Smooth muscle cell (in vitro differentiated cells): ENCODE results near the gene C14orf132. TPM values are rescaled to one million over a fixed set of nuclear protein-coding genes. Genes with fewer than 3 reads are reported as not detected.
"Not testable (repeated sequence)": the region's sequence is repeated elsewhere in the genome, so short reads cannot be mapped to it uniquely, and the experiment has no call there.

ENCODE experiments used
- DNase-seq: peaks from one replicate; lab custom pipeline; 2025; ENCODE audit not compliant: unreplicated experiment; lab: John Stamatoyannopoulos, UW
- H2AFZ ChIP-seq: fragments of 200-600 bp; sonication (generic); 2 replicates; pipeline ENCODE4 v1.6.0; 2016; ENCODE audit warnings: antibody characterized with exemption, low read depth, mild to moderate bottlenecking
- H3F3A ChIP-seq: fragments of 200-600 bp; sonication (generic); 2 replicates; pipeline ENCODE4 v1.6.0; 2017; ENCODE audit warnings: antibody characterized with exemption, low read depth
- H3K27ac ChIP-seq: fragments of 200-600 bp; sonication (generic); 2 replicates; pipeline ENCODE4 v1.5.1; 2016; ENCODE audit warnings: low read depth, mild to moderate bottlenecking
- H3K27me3 ChIP-seq: fragments of 200-600 bp; sonication (generic); 2 replicates; pipeline ENCODE4 v1.6.1; 2016; ENCODE audit warnings: low read depth, mild to moderate bottlenecking
- H3K36me3 ChIP-seq: fragments of 200-600 bp; sonication (generic); 2 replicates; pipeline ENCODE4 v1.5.1; 2016; ENCODE audit warnings: low read depth
- H3K4me1 ChIP-seq: fragments of 200-600 bp; sonication (generic); 2 replicates; pipeline ENCODE4 v1.5.1; 2016; ENCODE audit warnings: low read depth
- H3K4me2 ChIP-seq: fragments of 200-600 bp; sonication (generic); 2 replicates; pipeline ENCODE4 v1.6.0; 2016; ENCODE audit warnings: mild to moderate bottlenecking
- H3K4me3 ChIP-seq: fragments of 200-600 bp; sonication (generic); 2 replicates; pipeline ENCODE4 v1.5.1; 2016; ENCODE audit warnings: mild to moderate bottlenecking
- H3K79me2 ChIP-seq: fragments of 200-600 bp; sonication (generic); 2 replicates; pipeline ENCODE4 v1.6.0; 2016; ENCODE audit warnings: low read depth, mild to moderate bottlenecking
- H3K9ac ChIP-seq: fragments of 200-600 bp; sonication (generic); 2 replicates; pipeline ENCODE4 v1.6.0; 2016; ENCODE audit warnings: low read depth
- H3K9me3 ChIP-seq: fragments of 200-600 bp; sonication (generic); replicated peaks from 2 replicates; pipeline ENCODE4 v1.5.1; 2016; ENCODE audit warnings: low read depth
- H4K20me1 ChIP-seq: fragments of 200-600 bp; sonication (generic); 2 replicates; pipeline ENCODE4 v1.6.0; 2016; ENCODE audit warnings: low read depth
- WGBS: methylation state at CpG from one replicate; pipeline ENCODE4 v1.1.7; 2016; ENCODE audit warnings: low lambda C conversion rate; 5-methylcytosine and 5-hydroxymethylcytosine counted together
- polyA plus RNA-seq: library from polyadenylated mRNA; unstranded; fragments of >200 nt; fragmentation: Nextera tagmentation; extraction: Ambion mirVana; gene quantifications from 2 replicates; pipeline ENCODE4 v1.2.1, GENCODE V29; 2016
- total RNA-seq: library from RNA; depleted of rRNA; stranded (reverse); fragments of >200 nt; gene quantifications from 2 replicates; pipeline ENCODE4 v1.2.3, GENCODE V29; 2014
- TF ChIP-seq, protein P1 (sequence below): fragments of 200-600 bp; sonication (generic); IDR thresholded peaks from 2 replicates; pipeline ENCODE4 v1.5.1; 2017; ENCODE audit warnings: borderline replicate concordance, mild to moderate bottlenecking, antibody characterized with exemption; ENCODE audit not compliant: insufficient read depth, poor library complexity, severe bottlenecking

The C14orf132 gene
- total and polyA plus RNA-seq, 2 experiments from 2014 or later: 35.5 to 38.0 TPM

DNA sequence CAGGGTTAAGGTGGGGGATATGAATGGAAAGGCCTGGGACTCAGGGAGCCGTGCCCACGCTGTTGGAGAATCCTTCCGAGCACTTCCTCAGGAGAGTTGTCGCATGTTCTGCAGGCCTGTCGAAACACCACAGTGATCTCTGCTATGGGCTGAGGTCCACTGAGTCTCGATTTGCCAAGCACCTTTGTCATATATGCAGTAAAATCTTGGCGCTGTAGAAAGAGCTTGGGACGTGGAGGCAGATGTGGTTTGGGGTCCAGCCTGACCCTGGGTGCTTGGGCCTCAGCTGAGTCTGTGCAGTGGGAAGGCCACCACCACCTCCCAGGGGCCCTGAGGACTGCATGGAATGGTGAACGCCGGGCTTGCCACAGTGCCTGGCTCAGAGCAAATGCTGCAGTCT, 32.9 kb downstream of the C14orf132 start:
- no peak overlapping the region for H3K4me2 ChIP-seq
- no peaks in the 10 kb centered on the region for H3K27me3 ChIP-seq
- DNase-seq: no peak
- no peak overlapping the region for H3K27ac ChIP-seq
- H3K79me2 ChIP-seq: peaks cover 46% of the 10 kb centered on the region
- no peak overlapping the region for H2AFZ ChIP-seq
- TF ChIP-seq, protein P1, sequence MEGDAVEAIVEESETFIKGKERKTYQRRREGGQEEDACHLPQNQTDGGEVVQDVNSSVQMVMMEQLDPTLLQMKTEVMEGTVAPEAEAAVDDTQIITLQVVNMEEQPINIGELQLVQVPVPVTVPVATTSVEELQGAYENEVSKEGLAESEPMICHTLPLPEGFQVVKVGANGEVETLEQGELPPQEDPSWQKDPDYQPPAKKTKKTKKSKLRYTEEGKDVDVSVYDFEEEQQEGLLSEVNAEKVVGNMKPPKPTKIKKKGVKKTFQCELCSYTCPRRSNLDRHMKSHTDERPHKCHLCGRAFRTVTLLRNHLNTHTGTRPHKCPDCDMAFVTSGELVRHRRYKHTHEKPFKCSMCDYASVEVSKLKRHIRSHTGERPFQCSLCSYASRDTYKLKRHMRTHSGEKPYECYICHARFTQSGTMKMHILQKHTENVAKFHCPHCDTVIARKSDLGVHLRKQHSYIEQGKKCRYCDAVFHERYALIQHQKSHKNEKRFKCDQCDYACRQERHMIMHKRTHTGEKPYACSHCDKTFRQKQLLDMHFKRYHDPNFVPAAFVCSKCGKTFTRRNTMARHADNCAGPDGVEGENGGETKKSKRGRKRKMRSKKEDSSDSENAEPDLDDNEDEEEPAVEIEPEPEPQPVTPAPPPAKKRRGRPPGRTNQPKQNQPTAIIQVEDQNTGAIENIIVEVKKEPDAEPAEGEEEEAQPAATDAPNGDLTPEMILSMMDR: no peak
- no peaks in the 10 kb centered on the region for H3F3A ChIP-seq
- H4K20me1 ChIP-seq: peaks cover 97% of the 10 kb centered on the region
- H3K36me3 ChIP-seq: no peaks in the 10 kb centered on the region
- no peaks in the 10 kb centered on the region for H3K9me3 ChIP-seq
- 97% methylated on average over 10 of the region's 10 CpGs for WGBS
- H3K9ac ChIP-seq: no peak overlapping the region
- H3K4me3 ChIP-seq: no peak overlapping the region
- no peaks in the 10 kb centered on the region for H3K4me1 ChIP-seq

DNA sequence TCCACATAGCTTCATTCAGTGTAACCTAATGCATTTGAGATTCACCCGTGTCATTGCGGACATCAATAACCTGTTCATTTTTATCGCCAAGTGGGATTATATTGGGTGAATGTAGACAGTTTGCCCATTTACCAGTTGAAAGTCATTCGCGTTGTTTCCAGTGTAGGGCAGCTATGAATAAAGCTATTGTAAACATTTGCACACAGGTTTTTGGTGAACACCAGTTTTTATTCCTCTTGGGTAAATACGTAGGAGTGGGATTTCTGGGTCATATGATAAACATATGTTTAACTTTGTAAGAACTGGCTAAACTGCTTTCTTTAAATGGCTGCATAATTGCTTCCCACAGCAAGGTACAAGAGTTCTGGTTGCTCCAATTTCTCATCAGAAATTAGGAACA, 33.6 kb downstream of the C14orf132 start:
- Histone ChIP-seq H3K4me2 (no peak overlapping the region), H3K4me1 (no peaks in the 10 kb centered on the region), H3K4me3 (no peak overlapping the region), H3K79me2 (peaks cover 50% of the 10 kb centered on the region), H3K9ac (no peak overlapping the region), H3K27me3 (no peaks in the 10 kb centered on the region), H3F3A (peaks cover 4% of the 10 kb centered on the region), H2AFZ (no peak overlapping the region), H3K9me3 (no peaks in the 10 kb centered on the region), H3K36me3 (no peaks in the 10 kb centered on the region), H4K20me1 (peaks cover 97% of the 10 kb centered on the region), H3K27ac (no peak overlapping the region)
- no peak for DNase-seq
- TF ChIP-seq, protein P1: no peak
- WGBS: 85% methylated on average over 6 of the region's 6 CpGs

DNA sequence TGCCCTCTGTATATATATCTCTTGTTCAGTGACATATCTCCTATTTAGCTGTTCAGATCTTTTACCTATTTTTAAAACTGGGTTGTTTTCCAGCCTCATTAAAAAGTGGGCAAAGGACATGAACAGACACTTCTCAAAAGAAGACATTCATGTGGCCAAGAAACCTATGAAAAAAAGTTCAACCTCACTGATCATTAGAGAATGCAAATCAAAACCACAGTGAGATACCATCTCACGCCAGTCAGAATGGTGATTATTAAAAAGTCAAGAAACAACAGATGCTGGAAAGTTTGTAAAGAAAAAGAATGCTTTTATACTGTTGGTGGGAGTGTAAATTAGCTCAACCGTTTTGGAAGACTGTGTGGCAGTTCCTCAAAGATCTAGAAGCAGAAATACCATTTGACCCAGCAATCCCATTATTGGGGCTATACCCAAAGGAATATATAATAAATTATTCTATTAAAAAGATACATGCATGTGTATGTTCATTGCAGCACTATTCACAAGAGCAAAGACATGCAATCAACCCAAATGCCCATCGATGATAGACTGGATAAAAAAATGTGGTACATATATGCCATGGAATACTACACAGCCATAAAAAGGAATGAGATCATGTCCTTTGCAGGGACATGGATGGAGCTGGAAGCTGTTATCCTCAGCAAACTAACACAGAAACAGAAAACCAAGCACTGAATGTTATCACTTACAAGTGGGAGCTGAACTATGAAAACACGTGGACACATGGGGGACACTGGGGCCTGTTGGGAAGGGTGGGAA, 34.3 kb downstream of the C14orf132 start:
- WGBS: 83% methylated on average over 4 of the region's 4 CpGs
- DNase-seq, H3K4me3 ChIP-seq, H3K4me1 ChIP-seq, H3K36me3 ChIP-seq, H3K9me3 ChIP-seq, H3F3A ChIP-seq, H3K9ac ChIP-seq, H3K27ac ChIP-seq, H2AFZ ChIP-seq, H3K4me2 ChIP-seq, H3K27me3 ChIP-seq: not testable (repeated sequence)
- H4K20me1 ChIP-seq: peaks cover 97% of the 10 kb centered on the region
- peaks cover 50% of the 10 kb centered on the region for H3K79me2 ChIP-seq

DNA sequence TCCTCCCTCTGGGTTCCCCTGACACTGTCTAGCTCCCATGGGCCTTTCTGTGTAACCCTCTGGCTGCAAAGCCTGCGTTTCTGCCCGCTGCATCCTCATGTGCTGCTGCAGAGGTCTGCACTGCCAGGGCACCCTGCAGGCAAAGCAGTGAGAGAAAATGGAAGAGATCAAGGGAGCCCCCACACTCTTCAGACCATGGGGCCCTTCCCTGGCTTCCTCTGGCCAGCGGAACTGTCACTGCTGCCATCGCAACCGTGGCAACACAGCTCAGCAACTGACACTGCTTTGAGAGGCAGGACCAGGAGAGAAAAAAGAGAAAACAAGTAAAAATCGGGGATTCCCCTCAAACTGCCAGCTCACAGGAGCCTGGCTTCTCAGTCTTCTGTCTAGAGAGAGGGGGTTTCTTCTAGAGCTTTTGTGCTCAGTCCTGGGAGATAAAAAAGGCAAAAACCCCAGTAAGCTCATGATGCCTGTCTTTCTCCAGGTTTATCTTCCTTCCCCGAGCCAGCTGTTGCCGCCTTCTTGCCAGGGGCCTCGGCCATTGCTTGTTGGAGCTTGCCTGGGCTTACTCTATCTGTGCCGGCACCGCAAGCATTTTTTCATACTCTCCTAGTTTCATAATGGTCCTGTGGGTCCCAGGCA, 38.9 kb downstream of the C14orf132 start:
- Histone ChIP-seq H3K9ac (peak overlapping the region; percentile 28), H3K27me3 (no peaks in the 10 kb centered on the region), H3K4me3 (no peak overlapping the region), H3K4me2 (peak overlapping the region; percentile 63), H3F3A (peaks cover 4% of the 10 kb centered on the region), H3K4me1 (peaks cover 5% of the 10 kb centered on the region), H3K27ac (peak overlapping the region; percentile 49), H3K9me3 (no peaks in the 10 kb centered on the region), H3K36me3 (no peaks in the 10 kb centered on the region), H3K79me2 (peaks cover 58% of the 10 kb centered on the region), H2AFZ (no peak overlapping the region), H4K20me1 (peaks cover 98% of the 10 kb centered on the region)
- WGBS: 52% methylated on average over 11 of the region's 11 CpGs
- no peak for DNase-seq
- TF ChIP-seq, protein P1: no peak
